ENCODE results near the gene MTMR11. TPM values are rescaled to one million over a fixed set of nuclear protein-coding genes. Genes with fewer than 3 reads are reported as not detected.

The MTMR11 gene
- total and polyA plus RNA-seq, 2 of the 13 experiments (the other 11 are each of a cell fraction or from before 2014, with no cell fraction given): 0.49 to 2.8 TPM

DNA sequence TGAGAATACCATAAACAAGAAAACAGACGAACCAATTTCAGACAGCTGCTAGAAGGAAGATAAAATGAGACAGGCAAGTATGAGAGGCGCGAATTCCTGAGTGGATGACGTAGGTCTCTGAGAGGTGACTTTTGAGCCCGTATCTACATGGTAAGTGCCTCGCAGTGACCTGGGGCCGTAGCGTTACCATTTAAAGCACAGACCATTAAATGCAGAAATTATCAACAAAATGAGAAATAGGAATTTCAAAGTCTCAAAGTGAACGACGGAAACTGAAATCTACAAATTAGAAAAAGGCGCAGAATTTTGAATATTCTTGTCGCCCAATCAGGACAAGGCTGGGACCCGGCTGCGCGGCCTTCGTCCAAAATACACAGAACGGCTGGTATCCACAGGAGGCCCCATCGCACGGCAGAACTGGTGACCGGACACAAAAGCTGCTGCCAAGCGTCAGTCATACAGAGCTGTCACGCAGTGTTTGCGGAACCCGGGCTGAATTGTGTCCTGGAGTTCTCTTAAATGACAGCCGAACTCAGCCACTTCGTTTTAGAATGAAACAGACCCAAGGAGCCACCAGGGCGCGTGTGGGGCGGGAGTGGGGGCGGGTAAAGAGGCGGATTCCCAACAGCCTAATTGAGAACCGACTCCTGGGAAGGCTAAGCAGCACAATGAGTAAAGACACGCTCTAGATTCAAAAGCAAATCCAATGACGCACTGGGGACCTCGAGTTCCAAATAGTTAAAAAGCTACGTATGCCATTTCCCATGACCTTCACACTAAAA lies 51.1 kb downstream of the MTMR11 start (continued):
- TF ChIP-seq DPF2 (CRISPR knock-in tag; IDR thresholded peaks at IDR 0.05; ENCODE audit: borderline replicate concordance, low read depth) (no peak), MIER2 (CRISPR knock-in tag; IDR thresholded peaks at IDR 0.05) (no peak), SMC3 (IDR thresholded peaks at IDR 0.05; ENCODE audit: low read length) (no peak), ZNF777 (CRISPR knock-in tag; IDR thresholded peaks at IDR 0.05) (no peak), RXRA (CRISPR knock-in tag; IDR thresholded peaks at IDR 0.05) (no peak), FLYWCH1 (CRISPR knock-in tag; IDR thresholded peaks at IDR 0.05) (no peak), ELF4 (CRISPR knock-in tag; IDR thresholded peaks at IDR 0.05; ENCODE audit: borderline replicate concordance) (no peak), NFRKB (IDR thresholded peaks at IDR 0.05) (no peak), ATAD3A (CRISPR knock-in tag; IDR thresholded peaks at IDR 0.05) (no peak), CBX5 (CRISPR knock-in tag; IDR thresholded peaks at IDR 0.05; ENCODE audit: borderline replicate concordance) (0 out of 2 replicates have a peak, but pooled peaks have one; percentile 11), POLR2AphosphoS2 (IDR thresholded peaks at IDR 0.05; ENCODE audit: low read depth, low read length) (peak; percentile 70; the same call in 1 of the 2 replicates), ZNF703 (CRISPR knock-in tag; IDR thresholded peaks at IDR 0.05; ENCODE audit: borderline replicate concordance) (no peak), ZNF17 (CRISPR knock-in tag; IDR thresholded peaks at IDR 0.05) (no peak), AGO1 (IDR thresholded peaks at IDR 0.05; ENCODE audit: low read depth, low read length, poor library complexity, severe bottlenecking) (no peak), ZNF225 (CRISPR knock-in tag; IDR thresholded peaks at IDR 0.05) (no peak), ZNF33A (CRISPR knock-in tag; IDR thresholded peaks at IDR 0.05; ENCODE audit: borderline replicate concordance) (no peak), ZNF891 (CRISPR knock-in tag; IDR thresholded peaks at IDR 0.05) (no peak), ZNF329 (CRISPR knock-in tag; IDR thresholded peaks at IDR 0.05; ENCODE audit: low read depth) (no peak), RFX5 (IDR thresholded peaks at IDR 0.05; ENCODE audit: low read depth, low read length) (no peak)
- TF ChIP-seq, protein P1, sequence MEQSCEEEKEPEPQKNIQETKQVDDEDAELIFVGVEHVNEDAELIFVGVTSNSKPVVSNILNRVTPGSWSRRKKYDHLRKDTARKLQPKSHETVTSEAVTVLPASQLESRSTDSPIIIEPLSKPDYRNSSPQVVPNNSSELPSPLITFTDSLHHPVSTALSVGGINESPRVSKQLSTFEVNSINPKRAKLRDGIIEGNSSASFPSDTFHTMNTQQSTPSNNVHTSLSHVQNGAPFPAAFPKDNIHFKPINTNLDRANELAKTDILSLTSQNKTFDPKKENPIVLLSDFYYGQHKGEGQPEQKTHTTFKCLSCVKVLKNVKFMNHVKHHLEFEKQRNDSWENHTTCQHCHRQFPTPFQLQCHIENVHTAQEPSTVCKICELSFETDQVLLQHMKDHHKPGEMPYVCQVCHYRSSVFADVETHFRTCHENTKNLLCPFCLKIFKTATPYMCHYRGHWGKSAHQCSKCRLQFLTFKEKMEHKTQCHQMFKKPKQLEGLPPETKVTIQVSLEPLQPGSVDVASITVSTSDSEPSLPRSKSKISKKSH (CRISPR knock-in tag; IDR thresholded peaks at IDR 0.05; ENCODE audit: borderline replicate concordance): 0 out of 2 replicates have a peak, but pooled peaks have one; percentile 13
- TF ChIP-seq, protein P2, sequence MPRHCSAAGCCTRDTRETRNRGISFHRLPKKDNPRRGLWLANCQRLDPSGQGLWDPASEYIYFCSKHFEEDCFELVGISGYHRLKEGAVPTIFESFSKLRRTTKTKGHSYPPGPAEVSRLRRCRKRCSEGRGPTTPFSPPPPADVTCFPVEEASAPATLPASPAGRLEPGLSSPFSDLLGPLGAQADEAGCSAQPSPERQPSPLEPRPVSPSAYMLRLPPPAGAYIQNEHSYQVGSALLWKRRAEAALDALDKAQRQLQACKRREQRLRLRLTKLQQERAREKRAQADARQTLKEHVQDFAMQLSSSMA (CRISPR knock-in tag; IDR thresholded peaks at IDR 0.05): no peak
- TF ChIP-seq, protein P3, sequence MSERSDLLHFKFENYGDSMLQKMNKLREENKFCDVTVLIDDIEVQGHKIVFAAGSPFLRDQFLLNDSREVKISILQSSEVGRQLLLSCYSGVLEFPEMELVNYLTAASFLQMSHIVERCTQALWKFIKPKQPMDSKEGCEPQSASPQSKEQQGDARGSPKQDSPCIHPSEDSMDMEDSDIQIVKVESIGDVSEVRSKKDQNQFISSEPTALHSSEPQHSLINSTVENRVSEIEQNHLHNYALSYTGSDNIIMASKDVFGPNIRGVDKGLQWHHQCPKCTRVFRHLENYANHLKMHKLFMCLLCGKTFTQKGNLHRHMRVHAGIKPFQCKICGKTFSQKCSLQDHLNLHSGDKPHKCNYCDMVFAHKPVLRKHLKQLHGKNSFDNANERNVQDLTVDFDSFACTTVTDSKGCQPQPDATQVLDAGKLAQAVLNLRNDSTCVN (CRISPR knock-in tag; IDR thresholded peaks at IDR 0.05; ENCODE audit: borderline replicate concordance): no peak
- TF ChIP-seq, protein P4, sequence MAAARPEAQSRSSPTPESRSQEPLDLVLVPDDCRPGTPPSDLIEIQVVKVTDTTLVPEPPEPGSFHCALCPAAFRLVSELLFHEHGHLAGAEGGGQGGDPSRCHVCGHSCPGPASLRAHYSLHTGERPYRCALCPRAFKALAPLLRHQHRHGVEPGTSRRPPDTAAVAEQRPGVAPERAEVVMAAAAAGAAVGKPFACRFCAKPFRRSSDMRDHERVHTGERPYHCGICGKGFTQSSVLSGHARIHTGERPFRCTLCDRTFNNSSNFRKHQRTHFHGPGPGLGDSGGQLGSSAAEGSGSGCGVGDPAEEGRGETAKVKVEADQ (CRISPR knock-in tag; IDR thresholded peaks at IDR 0.05; ENCODE audit: borderline replicate concordance): no peak; the same call in 1 of the 2 replicates
- TF ChIP-seq, protein P5, sequence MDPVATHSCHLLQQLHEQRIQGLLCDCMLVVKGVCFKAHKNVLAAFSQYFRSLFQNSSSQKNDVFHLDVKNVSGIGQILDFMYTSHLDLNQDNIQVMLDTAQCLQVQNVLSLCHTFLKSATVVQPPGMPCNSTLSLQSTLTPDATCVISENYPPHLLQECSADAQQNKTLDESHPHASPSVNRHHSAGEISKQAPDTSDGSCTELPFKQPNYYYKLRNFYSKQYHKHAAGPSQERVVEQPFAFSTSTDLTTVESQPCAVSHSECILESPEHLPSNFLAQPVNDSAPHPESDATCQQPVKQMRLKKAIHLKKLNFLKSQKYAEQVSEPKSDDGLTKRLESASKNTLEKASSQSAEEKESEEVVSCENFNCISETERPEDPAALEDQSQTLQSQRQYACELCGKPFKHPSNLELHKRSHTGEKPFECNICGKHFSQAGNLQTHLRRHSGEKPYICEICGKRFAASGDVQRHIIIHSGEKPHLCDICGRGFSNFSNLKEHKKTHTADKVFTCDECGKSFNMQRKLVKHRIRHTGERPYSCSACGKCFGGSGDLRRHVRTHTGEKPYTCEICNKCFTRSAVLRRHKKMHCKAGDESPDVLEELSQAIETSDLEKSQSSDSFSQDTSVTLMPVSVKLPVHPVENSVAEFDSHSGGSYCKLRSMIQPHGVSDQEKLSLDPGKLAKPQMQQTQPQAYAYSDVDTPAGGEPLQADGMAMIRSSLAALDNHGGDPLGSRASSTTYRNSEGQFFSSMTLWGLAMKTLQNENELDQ (CRISPR knock-in tag; IDR thresholded peaks at IDR 0.05; ENCODE audit: borderline replicate concordance): no peak
